Endothelial cell of umbilical vein (primary cell): ENCODE data around the gene B3GALNT1. TPM values are rescaled to one million over a fixed set of nuclear protein-coding genes. Genes with fewer than 3 reads are reported as not detected.

ENCODE experiments used
- BruUV-seq: library from RNA; stranded (reverse); fragments of 400-500 nt; replicated peaks from 2 replicates; lab custom pipeline; 2021; lab: Mats Ljungman, UMichigan
- CTCF ChIA-PET: fragments of 300-600, 350-600 bp; sonication (Branson Sonifier 250); formaldehyde crosslinking; loops from one replicate; lab custom pipeline; 2021; ENCODE audit warnings: antibody characterized with exemption, inconsistent platforms; lab: Charles Lee
- POLR2A ChIA-PET: fragments of 300-600, 350-600 bp; sonication (Branson Sonifier 250); formaldehyde crosslinking; loops from one replicate; lab custom pipeline; 2021; ENCODE audit warnings: antibody characterized with exemption, inconsistent platforms; lab: Charles Lee
- DNase-seq: peaks from one replicate; pipeline ENCODE4 v3.0.0-alpha.2; 2011; ENCODE audit warnings: low read depth, low spot score
- FAIRE-seq: peaks from 2 replicates; lab custom pipeline; 2011; peaks lifted over from hg19 to GRCh38; lab: Jason Lieb, UNC
- H2AFZ ChIP-seq: 2 replicates; pipeline ENCODE4 v1.6.0; 2012; ENCODE audit warnings: low read depth, low read length, control low read depth, inconsistent platforms
- H3K27ac ChIP-seq: 2 replicates; pipeline ENCODE4 v1.5.1; 2011; ENCODE audit warnings: low read depth, mild to moderate bottlenecking, control low read depth, low read length, moderate library complexity; ENCODE audit not compliant: insufficient read depth
- H3K27me3 ChIP-seq, 2 experiments: 2 replicates each; pipeline versions ENCODE4 v1.6.0 to v1.6.1; 2011; ENCODE audit warnings: low read length in 2 of 2, mixed read lengths in 1 of 2; ENCODE audit not compliant: control insufficient read depth in 2 of 2, insufficient read depth in 2 of 2
- H3K36me3 ChIP-seq, 2 experiments: 2 replicates in 1 of 2; 3 replicates in 1 of 2; pipeline ENCODE4 v1.5.1; 2011; ENCODE audit warnings: low read length in 2 of 2, mild to moderate bottlenecking in 1 of 2, moderate library complexity in 1 of 2; ENCODE audit not compliant: control insufficient read depth in 2 of 2, insufficient read depth in 2 of 2; ENCODE audit errors: extremely low read depth in 1 of 2
- H3K4me1 ChIP-seq: 3 replicates; pipeline ENCODE4 v1.5.1; 2011; ENCODE audit warnings: mild to moderate bottlenecking, low read length; ENCODE audit not compliant: control insufficient read depth, insufficient read depth; ENCODE audit errors: extremely low read depth
- H3K4me2 ChIP-seq: 2 replicates; pipeline ENCODE4 v1.6.1; 2011; ENCODE audit warnings: low read length, control low read depth, mixed read lengths; ENCODE audit not compliant: insufficient read depth
- H3K4me3 ChIP-seq, 3 experiments: fragments of 200-600 bp in 1 of 3; sonication (generic), shearing (Covaris generic) in 1 of 3; replicated peaks in 1 of 3; 2 replicates each; pipeline ENCODE4 v1.5.1; 2011 to 2016; ENCODE audit warnings: control low read depth in 3 of 3, low read length in 3 of 3, mild to moderate bottlenecking in 2 of 3, inconsistent platforms in 1 of 3, low read depth in 1 of 3, moderate library complexity in 1 of 3; ENCODE audit not compliant: insufficient read depth in 1 of 3
- H3K79me2 ChIP-seq: 2 replicates; pipeline ENCODE4 v1.6.0; 2012; ENCODE audit warnings: low read length, inconsistent platforms; ENCODE audit not compliant: control insufficient read depth, insufficient read depth
- H3K9ac ChIP-seq: replicated peaks from 2 replicates; pipeline ENCODE3; 2011; ENCODE audit warnings: low read length, control low read depth; ENCODE audit not compliant: insufficient read depth; ENCODE audit errors: extremely low read depth
- H3K9me1 ChIP-seq: replicated peaks from 3 replicates; pipeline ENCODE4 v1.6.0; 2011; ENCODE audit warnings: mild to moderate bottlenecking, low read length; ENCODE audit not compliant: control insufficient read depth, insufficient read depth; ENCODE audit errors: extremely low read depth
- H3K9me3 ChIP-seq: replicated peaks from 2 replicates; pipeline ENCODE4 v1.5.1; 2012; ENCODE audit warnings: low read length, inconsistent platforms; ENCODE audit not compliant: control insufficient read depth, insufficient read depth
- H4K20me1 ChIP-seq: replicated peaks from 2 replicates; pipeline ENCODE3; 2011; ENCODE audit warnings: mild to moderate bottlenecking, low read length; ENCODE audit not compliant: control insufficient read depth, insufficient read depth; ENCODE audit errors: extremely low read depth
- CTCF ChIP-seq, 2 donors: IDR thresholded peaks; 1 replicate in 1 of 2; 2 replicates in 1 of 2; pipeline ENCODE4 v1.5.1; 2011; ENCODE audit warnings: low read length in 2 of 2, mild to moderate bottlenecking in 2 of 2, moderate library complexity in 2 of 2, control low read depth in 1 of 2, inconsistent platforms in 1 of 2, low read depth in 1 of 2; ENCODE audit not compliant: insufficient read depth in 1 of 2; ENCODE audit errors: extremely low read depth in 1 of 2
- EZH2 ChIP-seq: IDR thresholded peaks from 2 replicates; pipeline ENCODE4 v1.6.1; 2012; ENCODE audit warnings: borderline replicate concordance, low read depth, mild to moderate bottlenecking, moderate library complexity, low read length, inconsistent platforms; ENCODE audit not compliant: severe bottlenecking
- FOS ChIP-seq: IDR thresholded peaks from 2 replicates; pipeline ENCODE4 v1.6.1; 2011; ENCODE audit warnings: mild to moderate bottlenecking, low read length, moderate library complexity, borderline replicate concordance; ENCODE audit not compliant: insufficient read depth
- GATA2 ChIP-seq: IDR thresholded peaks from 2 replicates; pipeline ENCODE4 v1.7.0; 2011; ENCODE audit warnings: low read depth, mild to moderate bottlenecking, moderate library complexity, mixed read lengths, low read length; ENCODE audit not compliant: insufficient read length, insufficient read depth
- JUN ChIP-seq: IDR thresholded peaks from 2 replicates; pipeline ENCODE4 v1.6.1; 2011; ENCODE audit warnings: borderline replicate concordance, low read depth; ENCODE audit not compliant: insufficient read length, insufficient read depth
- MYC ChIP-seq: IDR thresholded peaks from one replicate; pipeline ENCODE4 v1.6.1; 2011; ENCODE audit warnings: mild to moderate bottlenecking, low read depth, low read length
- POLR2A ChIP-seq: IDR thresholded peaks from 2 replicates; pipeline ENCODE4 v1.6.1; 2012; ENCODE audit warnings: low read depth, mild to moderate bottlenecking, control low read depth, low read length
- POLR2AphosphoS5 ChIP-seq: IDR thresholded peaks from 2 replicates; pipeline ENCODE4 v1.6.1; 2012; ENCODE audit warnings: low read depth, mild to moderate bottlenecking, control low read depth, low read length, moderate library complexity; ENCODE audit not compliant: insufficient read depth
- dilution Hi-C: fragments of 300-500 bp; cut with MboI; formaldehyde crosslinking; loops from one replicate; pipeline ENCODE4 v1.15.0; 2019; ENCODE audit warnings: low sequenced_read_pairs; ENCODE audit not compliant: extremely low pct_ligation_motif_present
- intact Hi-C: fragments of 100-400 bp; cut with micrococcal nuclease; formaldehyde crosslinking; loops from one replicate; pipeline ENCODE4 v1.10.0; 2022
- polyA plus RNA-seq, 4 experiments: library from polyadenylated mRNA; depleted of rRNA in 3 of 4; stranded (reverse) in 3 of 4; unstranded in 1 of 4; fragments of >200 nt; gene quantifications; 2 replicates each; pipeline versions ENCODE4 v1.2.1 to v1.2.3, GENCODE V29; 2011 to 2012; ENCODE audit warnings: missing spikeins in 1 of 4
- total RNA-seq: library from RNA; stranded (reverse); gene quantifications from 2 replicates; pipeline ENCODE4 v1.2.3, GENCODE V29; 2021
- TF ChIP-seq, protein P1 (sequence below): IDR thresholded peaks from 2 replicates; pipeline ENCODE4 v1.6.1; 2011; ENCODE audit not compliant: insufficient read depth, insufficient read length

B3GALNT1 gene
- total and polyA plus RNA-seq, 2 donors (not counting 3 experiments of a cell fraction or from before 2014, with no cell fraction given): 19.4 to 29.4 TPM

DNA sequence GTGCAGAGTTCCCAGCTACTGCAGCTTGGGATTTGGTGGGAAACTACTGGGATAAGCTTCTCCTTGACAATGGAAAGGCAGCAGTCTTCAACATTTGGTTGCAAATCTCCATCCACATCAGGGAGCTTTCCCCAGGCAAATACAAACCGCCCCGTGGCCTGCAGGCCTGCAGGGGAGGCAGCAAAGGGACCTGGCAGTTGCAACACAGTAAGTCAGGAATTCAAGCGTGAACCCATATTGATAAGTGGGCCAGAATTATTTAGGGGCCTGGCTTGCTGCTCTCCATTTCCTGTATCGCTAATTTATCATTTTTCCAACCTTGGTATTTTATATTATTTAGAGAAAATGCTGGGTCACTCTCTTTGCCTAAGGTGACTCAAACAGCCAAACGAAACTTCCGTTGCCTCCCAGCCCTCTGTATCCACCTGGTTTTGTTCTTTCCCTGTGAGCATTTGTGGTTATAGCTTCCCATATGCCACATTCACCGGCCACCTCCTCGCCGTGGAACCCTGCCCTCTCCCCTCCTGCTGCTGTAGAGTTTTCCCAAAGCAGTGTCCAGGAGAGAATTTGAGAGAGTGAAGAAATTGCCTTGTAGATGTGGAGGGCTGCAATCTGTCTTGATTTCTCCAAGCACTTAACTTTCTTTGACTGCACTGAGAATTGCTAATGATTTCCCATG is 34.8 kb downstream of the B3GALNT1 start:
- CTCF ChIA-PET: interaction anchor here (0.8 to 2.4 kb wide), 15 partner anchors 8 to 353 kb away, joined by 3 to 18 read pairs (median 4); partner anchors contain the start of genes B3GALNT1 and NMD3

More for the DNA sequence above, 34.8 kb downstream of the B3GALNT1 start:
- DNase-seq: no peak
- Histone ChIP-seq H3K4me2 (peak overlapping the region; percentile 37), H3K36me3 (no peaks in the 10 kb centered on the region), H3K9ac (peak overlapping the region; percentile 48), H3K27ac (peak overlapping the region; percentile 70), H3K27me3 (no peaks in the 10 kb centered on the region), H4K20me1 (no peaks in the 10 kb centered on the region), H2AFZ (peak overlapping the region; percentile 82), H3K4me3 (no peak overlapping the region), H3K9me1 (no peaks in the 10 kb centered on the region), H3K4me1 (peaks cover 29% of the 10 kb centered on the region), H3K79me2 (no peaks in the 10 kb centered on the region), H3K9me3 (no peaks in the 10 kb centered on the region)
- POLR2A ChIA-PET: interaction anchor here (0.5 to 2.0 kb wide), 6 partner anchors 12 to 661 kb away, joined by 3 to 11 read pairs (median 3); partner anchors contain the start of gene NMD3
- no peak for FAIRE-seq
- no TSS peak for BruUV-seq
- intact Hi-C loops: loop anchor here (1.0 to 2.0 kb wide), 3 partner anchors 14 to 35 kb away; partner anchors contain the start of gene B3GALNT1
- no peak for TF ChIP-seq EZH2
- TF ChIP-seq JUN: no peak
- TF ChIP-seq CTCF (IDR thresholded peaks at IDR 0.05; ENCODE audit: extremely low read depth in 1 of 2, insufficient read depth in 1 of 2, low read depth in 1 of 2, low read length in 2 of 2): no peak
- TF ChIP-seq POLR2A: no peak
- TF ChIP-seq, protein P1, sequence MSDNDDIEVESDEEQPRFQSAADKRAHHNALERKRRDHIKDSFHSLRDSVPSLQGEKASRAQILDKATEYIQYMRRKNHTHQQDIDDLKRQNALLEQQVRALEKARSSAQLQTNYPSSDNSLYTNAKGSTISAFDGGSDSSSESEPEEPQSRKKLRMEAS: no peak
- TF ChIP-seq GATA2: no peak
- TF ChIP-seq FOS: no peak
- TF ChIP-seq POLR2AphosphoS5: no peak
- no peak for TF ChIP-seq MYC
- dilution Hi-C loops: no loop called here
